Kidney (tissue), 14 donors: ENCODE data around the gene PRMT9. TPM values are rescaled to one million over a fixed set of nuclear protein-coding genes. Genes with fewer than 3 reads are reported as not detected.
A peak's percentile ranks its signal among the peaks of the same experiment; 100 is the strongest.

Source experiments
- DNase-seq, 5 donors: peaks; one replicate each; pipeline ENCODE4 v3.0.0-alpha.2; 2013 to 2020
- FAIRE-seq: peaks from 2 replicates; lab custom pipeline; 2012; peaks lifted over from hg19 to GRCh38; lab: Jason Lieb, UNC
- H3K27ac ChIP-seq, 2 donors: one replicate each; pipeline ENCODE4 v1.7.0; 2013; ENCODE audit warnings: low read depth in 2 of 2, low read length in 2 of 2, inconsistent platforms in 1 of 2
- H3K27me3 ChIP-seq: one replicate; pipeline ENCODE4 v1.7.1; 2013; ENCODE audit warnings: low read length, inconsistent platforms; ENCODE audit not compliant: control insufficient read depth, insufficient read depth
- H3K36me3 ChIP-seq, 3 donors: one replicate each; pipeline versions ENCODE4 v1.7.0 to v1.7.1; 2013; ENCODE audit warnings: low read length in 3 of 3, control low read depth in 1 of 3, inconsistent platforms in 1 of 3; ENCODE audit not compliant: insufficient read depth in 3 of 3, control insufficient read depth in 2 of 3
- H3K4me1 ChIP-seq, 3 donors: one replicate each; pipeline versions ENCODE4 v1.7.0 to v1.7.1; 2013; ENCODE audit warnings: low read length in 3 of 3, inconsistent platforms in 1 of 3, low read depth in 1 of 3; ENCODE audit not compliant: control insufficient read depth in 2 of 3, insufficient read depth in 2 of 3
- H3K4me3 ChIP-seq, 3 donors: one replicate each; pipeline versions ENCODE4 v1.7.0 to v1.8.1; 2013; ENCODE audit warnings: low read length in 3 of 3, control low read depth in 1 of 3, inconsistent platforms in 1 of 3
- H3K9ac ChIP-seq, 3 donors: one replicate each; pipeline versions ENCODE4 v1.7.0 to v1.7.1; 2013; ENCODE audit warnings: low read length in 3 of 3, control low read depth in 1 of 3, inconsistent platforms in 1 of 3
- H3K9me3 ChIP-seq, 3 donors: one replicate each; pipeline versions ENCODE4 v1.7.0 to v1.7.1; 2013; ENCODE audit warnings: low read length in 3 of 3, control low read depth in 1 of 3, inconsistent platforms in 1 of 3; ENCODE audit not compliant: control insufficient read depth in 2 of 3, insufficient read depth in 1 of 3
- CTCF ChIP-seq: IDR thresholded peaks from 3 replicates; pipeline ENCODE4 v1.5.1; 2012; ENCODE audit warnings: mild to moderate bottlenecking, moderate library complexity, borderline replicate concordance; ENCODE audit not compliant: insufficient read depth; ENCODE audit errors: extremely low read depth
- intact Hi-C: fragments of 100-400 bp; cut with DNase I; formaldehyde crosslinking; loops from one replicate; pipeline ENCODE4 v1.11.1; 2022
- polyA plus RNA-seq: library from polyadenylated mRNA; stranded (reverse); fragments of 350-450 nt; fragmentation: Illumina TruSeq; extraction: RNeasy Lipid Tissue Mini Kit (QIAGEN cat#74804); gene quantifications from one replicate; pipeline ENCODE4 v1.2.3, GENCODE V29; 2014; ENCODE audit warnings: low read depth, low replicate concordance; ENCODE audit not compliant: insufficient read depth
- total RNA-seq: library from RNA; stranded (reverse); fragmentation: NEBNext Ultra II Directional; extraction: Animal tissue kit (Norgen Biotek cat#: 25700); gene quantifications from one replicate; pipeline ENCODE4 v1.2.1, GENCODE V29; 2021
- donor health status: control.
- donor health status: control.
- donor health status: control.
- donor health status: control.
- donor health status: control.
- donor health status: DM: yes; HTN: yes; CAD: no.
- donor health status: Normal renal cell carcinoma (clear cell type).

PRMT9 gene
- total and polyA plus RNA-seq, 2 donors from 2014 or later = 7.6 to 11.7 TPM

- Histone ChIP-seq H3K36me3 (no peaks in the 10 kb centered on the region), H3K27ac (no peak overlapping the region), H3K9ac (no peak overlapping the region), H3K4me3 (no peak overlapping the region), H3K27me3 (no peaks in the 10 kb centered on the region), H3K9me3 (no peaks in the 10 kb centered on the region), H3K4me1 (no peaks in the 10 kb centered on the region)
- intact Hi-C loops = no loop called here
- FAIRE-seq (no peak), DNase-seq (no peak)
- TF ChIP-seq CTCF = no peak
Measured at GRCh38 chr4:147607471-147607870, 76.5 kb downstream of the PRMT9 start.

DNA sequence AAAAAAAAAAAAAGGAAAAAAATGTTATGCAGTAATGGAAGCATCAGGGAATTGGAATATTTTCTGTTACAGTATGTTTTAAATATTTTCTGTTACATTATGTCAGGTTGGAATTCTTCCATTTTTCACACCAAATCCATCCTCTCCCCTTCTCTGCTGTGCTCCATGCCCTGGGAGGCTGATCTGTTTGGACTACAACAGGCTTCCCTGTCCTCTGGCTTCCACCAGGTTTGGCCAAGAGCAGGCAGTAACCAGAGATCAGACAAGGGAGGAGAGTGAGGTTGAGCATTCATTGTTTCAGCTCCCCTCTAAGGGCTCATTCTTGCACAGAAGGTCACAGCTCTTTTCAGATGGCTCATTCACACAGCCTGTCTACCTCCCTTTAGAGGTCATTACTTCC, 78.5 kb downstream of the PRMT9 start:
- TF ChIP-seq CTCF = no peak
- Histone ChIP-seq H3K9me3 (no peaks in the 10 kb centered on the region), H3K27ac (no peak overlapping the region), H3K27me3 (no peaks in the 10 kb centered on the region), H3K4me3 (no peak overlapping the region), H3K4me1 (no peaks in the 10 kb centered on the region), H3K9ac (no peak overlapping the region), H3K36me3 (no peaks in the 10 kb centered on the region)
- FAIRE-seq (no peak), DNase-seq (no peak)
- intact Hi-C loops = no loop called here

DNA sequence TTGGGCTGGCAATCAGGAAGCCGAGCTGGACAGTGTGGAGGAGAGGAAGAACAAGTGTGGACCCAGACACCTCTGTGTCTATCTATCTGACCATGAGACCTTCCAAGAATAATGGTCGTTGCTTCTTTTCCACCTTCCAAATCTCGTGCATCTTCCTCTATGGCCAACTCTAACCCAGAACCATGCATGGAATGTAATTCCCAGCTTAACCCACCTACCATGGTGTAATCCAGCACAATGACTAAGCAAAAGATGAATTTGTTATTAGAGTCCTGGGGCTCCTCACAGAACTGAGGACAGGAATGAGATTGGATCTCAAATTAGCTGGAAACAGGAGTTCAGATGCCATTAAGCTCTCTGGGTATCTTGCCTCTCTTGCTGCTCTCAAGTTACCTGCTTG, 84.2 kb downstream of the PRMT9 start:
- DNase-seq (peak in 1 of 5 donors; percentile 26), FAIRE-seq (no peak)
- intact Hi-C loops = no loop called here
- Histone ChIP-seq H3K4me3 (no peak overlapping the region), H3K36me3 (no peaks in the 10 kb centered on the region), H3K27ac (no peak overlapping the region), H3K4me1 (peaks cover 0 to 4% (median 0%) of the 10 kb centered on the region in 3 donors), H3K9me3 (no peaks in the 10 kb centered on the region), H3K9ac (no peak overlapping the region), H3K27me3 (no peaks in the 10 kb centered on the region)
- TF ChIP-seq CTCF = no peak

DNA sequence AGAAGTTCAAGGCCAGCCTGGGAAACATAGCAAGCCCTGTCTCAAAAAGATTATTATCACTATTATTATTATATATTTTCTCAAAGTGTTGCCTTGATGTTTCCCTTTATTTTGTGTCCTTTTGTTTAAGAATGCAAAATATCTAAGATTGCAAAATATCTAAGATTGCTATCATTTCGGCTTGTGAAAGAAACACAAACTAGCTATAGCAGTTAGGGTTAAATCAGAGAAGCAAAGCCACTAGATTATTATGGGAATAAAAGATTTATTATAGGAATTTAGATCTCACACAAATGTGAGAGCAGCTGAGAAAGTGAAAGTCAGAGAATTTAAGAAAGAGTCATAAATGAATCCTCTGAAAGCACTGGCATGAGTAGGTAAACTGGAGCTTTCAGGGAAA, 84.8 kb downstream of the PRMT9 start:
- Histone ChIP-seq H3K9me3 (no peaks in the 10 kb centered on the region), H3K9ac (no peak overlapping the region), H3K4me1 (peaks cover 0 to 4% (median 0%) of the 10 kb centered on the region in 3 donors), H3K27me3 (no peaks in the 10 kb centered on the region), H3K36me3 (no peaks in the 10 kb centered on the region), H3K27ac (no peak overlapping the region), H3K4me3 (no peak overlapping the region)
- no peak for TF ChIP-seq CTCF
- FAIRE-seq (no peak), DNase-seq (no peak)
- intact Hi-C loops = no loop called here
